GM18505 (cell line): ENCODE data around the gene SLC7A1.

Source experiments
- ATAC-seq: cut with Tn5 transposase; IDR thresholded peaks from one replicate; pipeline ENCODE4 v1.9.1; 2021; ENCODE audit not compliant: unreplicated experiment
- POLR2A ChIP-seq: IDR thresholded peaks from 4 replicates; pipeline ENCODE4 v1.6.1; 2011; ENCODE audit warnings: borderline replicate concordance; ENCODE audit not compliant: insufficient read depth, insufficient read length; ENCODE audit errors: extremely low read depth

Gene SLC7A1

GRCh38 chr13:29511980-29512379, 83.5 kb downstream of the SLC7A1 start:
- no peak for ATAC-seq
- TF ChIP-seq POLR2A, result no peak

- TF ChIP-seq POLR2A, result no peak
- ATAC-seq, result no peak
Observed at GRCh38 chr13:29511106-29511796, 84.2 kb downstream of the SLC7A1 start.

GRCh38 chr13:29510651-29511084, 84.8 kb downstream of the SLC7A1 start:
- ATAC-seq, result no peak
- no peak for TF ChIP-seq POLR2A

- no peak for ATAC-seq
- TF ChIP-seq POLR2A, result no peak
Observed at GRCh38 chr13:29509999-29510589, 85.4 kb downstream of the SLC7A1 start.

GRCh38 chr13:29508876-29509252, 86.6 kb downstream of the SLC7A1 start:
- ATAC-seq, result no peak
- no peak for TF ChIP-seq POLR2A

GRCh38 chr13:29508130-29508875, 87.2 kb downstream of the SLC7A1 start:
- ATAC-seq, result peak; percentile 47

GRCh38 chr13:29507356-29507755, 88.1 kb downstream of the SLC7A1 start:
- ATAC-seq, result no peak

More at GRCh38 chr13:29508130-29508875, 87.2 kb downstream of the SLC7A1 start:
- no peak for TF ChIP-seq POLR2A

GRCh38 chr13:29505950-29506349, 89.5 kb downstream of the SLC7A1 start:
- no peak for ATAC-seq
- no peak for TF ChIP-seq POLR2A

More at GRCh38 chr13:29507356-29507755, 88.1 kb downstream of the SLC7A1 start:
- no peak for TF ChIP-seq POLR2A

GRCh38 chr13:29505511-29505910, 90.0 kb downstream of the SLC7A1 start:
- TF ChIP-seq POLR2A, result no peak
- ATAC-seq, result no peak

- TF ChIP-seq POLR2A, result no peak
- ATAC-seq, result no peak
Observed at GRCh38 chr13:29504691-29505090, 90.8 kb downstream of the SLC7A1 start.

GRCh38 chr13:29503041-29503837, 92.2 kb downstream of the SLC7A1 start:
- no peak for ATAC-seq
- no peak for TF ChIP-seq POLR2A

GRCh38 chr13:29502391-29503008, 93.0 kb downstream of the SLC7A1 start:
- no peak for TF ChIP-seq POLR2A

GRCh38 chr13:29501674-29502073, 93.8 kb downstream of the SLC7A1 start:
- ATAC-seq, result no peak
- no peak for TF ChIP-seq POLR2A

More at GRCh38 chr13:29502391-29503008, 93.0 kb downstream of the SLC7A1 start:
- ATAC-seq, result no peak
